Right lobe of liver (tissue), 6 donors: ENCODE data around the gene HARBI1. TPM values are rescaled to one million over a fixed set of nuclear protein-coding genes. Genes with fewer than 3 reads are reported as not detected.

Experiments
- ATAC-seq, 4 donors: fragments of 200-7000 bp; cut with Tn5 transposase; one replicate each; pipeline ENCODE4 v1.9.1; 2020; ENCODE audit warnings: mild to moderate bottlenecking in 4 of 4, moderate library complexity in 4 of 4
- DNase-seq, 3 donors: peaks; one replicate each; pipeline ENCODE4 v3.0.0-alpha.2; 2020
- H3K27ac ChIP-seq, 3 donors: fragments of 200-600 bp; one replicate each; pipeline ENCODE4 v1.8.0; 2022
- H3K27me3 ChIP-seq, 2 donors: fragments of 200-600 bp; one replicate each; pipeline ENCODE4 v1.8.0; 2022
- H3K36me3 ChIP-seq, 4 donors: fragments of 200-600 bp; sonication (generic) in 1 of 4; one replicate each; pipeline versions ENCODE4 v1.5.1 to v1.8.0; 2017 to 2022; ENCODE audit warnings: control low read depth in 1 of 4
- H3K4me1 ChIP-seq, 4 donors: fragments of 200-600 bp; sonication (generic) in 1 of 4; one replicate each; pipeline versions ENCODE4 v1.5.1 to v1.8.0; 2017 to 2022; ENCODE audit warnings: control low read depth in 1 of 4
- H3K4me3 ChIP-seq, 3 donors: fragments of 200-600 bp; one replicate each; pipeline ENCODE4 v1.8.0; 2022
- H3K9me3 ChIP-seq, 4 donors: fragments of 200-600 bp; sonication (generic) in 1 of 4; one replicate each; pipeline versions ENCODE4 v1.5.1 to v1.8.0; 2017 to 2022; ENCODE audit warnings: control low read depth in 1 of 4
- CTCF ChIP-seq, 4 donors: fragments of 200-600 bp in 3 of 4; fragments of 450-650 bp in 1 of 4; IDR thresholded peaks; one replicate each; pipeline versions ENCODE4 v1.5.1 to v1.8.0; 2016 to 2022; ENCODE audit warnings: antibody characterized with exemption in 4 of 4, mild to moderate bottlenecking in 2 of 4
- POLR2A ChIP-seq: fragments of 450-650 bp; IDR thresholded peaks from one replicate; pipeline ENCODE4 v1.6.1; 2017; ENCODE audit warnings: antibody characterized with exemption, mild to moderate bottlenecking
- WGBS: methylation state at CpG from one replicate; pipeline ENCODE4 v1.1.6; 2018; ENCODE audit warnings: low coverage, low lambda C conversion rate; ENCODE audit not compliant: insufficient coverage; ENCODE audit errors: missing lambda C conversion rate; 5-methylcytosine and 5-hydroxymethylcytosine counted together
- intact Hi-C, 2 donors: fragments of 100-400 bp; cut with DNase I; formaldehyde crosslinking; loops; one replicate each; pipeline versions ENCODE4 v1.11.2 to v1.14.1; 2022
- total RNA-seq, 6 experiments: library from RNA; depleted of rRNA in 2 of 6; stranded (reverse); fragments of >200 nt in 2 of 6; fragmentation: NEBNext Ultra II Directional in 3 of 6; extraction: Animal tissue kit (Norgen Biotek cat#: 25700) in 3 of 6; gene quantifications; one replicate each; pipeline versions ENCODE4 v1.1.0 to v1.2.4, GENCODE V29; 2016 to 2023
- donor health status: DM: no; HTN: yes; CAD: no.
- donor health status: DM: no; HTN: no; CAD: no.
- donor health status: DM: no; HTN: no; CAD: no.
- donor health status: DM: no; HTN: yes; CAD: no.
- donor health status: DM: no; HTN: yes; CAD: no.

HARBI1 gene
- total RNA-seq, 6 experiments from 2014 or later, result 2.0 to 3.4 (median 2.9) TPM

GRCh38 chr11:46574656-46575055 is 42.4 kb downstream of the HARBI1 start:
- DNase-seq (no peak), ATAC-seq (no peak)
- Histone ChIP-seq H3K36me3 (no peaks in the 10 kb centered on the region), H3K4me3 (no peak overlapping the region), H3K27me3 (no peaks in the 10 kb centered on the region), H3K4me1 (peaks cover 0 to 5% (median 0%) of the 10 kb centered on the region in 4 donors), H3K27ac (no peak overlapping the region), H3K9me3 (no peaks in the 10 kb centered on the region)
- WGBS, result 26% methylated on average over 1 of the region's 1 CpG
- TF ChIP-seq POLR2A (no peak), CTCF (IDR thresholded peaks at IDR 0.05) (no peak)
- intact Hi-C loops, result no loop called here

- H3K4me1 ChIP-seq, result peaks cover 0 to 5% (median 0%) of the 10 kb centered on the region in 4 donors
- H3K36me3 ChIP-seq, result no peaks in the 10 kb centered on the region
- WGBS, result 66% methylated on average over 2 of the region's 2 CpGs
- no peak overlapping the region for H3K4me3 ChIP-seq
- DNase-seq, result no peak
- intact Hi-C loops, result no loop called here
- no peaks in the 10 kb centered on the region for H3K9me3 ChIP-seq
- ATAC-seq, result no peak
- H3K27me3 ChIP-seq, result no peaks in the 10 kb centered on the region
- H3K27ac ChIP-seq, result no peak overlapping the region
- TF ChIP-seq POLR2A (no peak), CTCF (IDR thresholded peaks at IDR 0.05) (no peak)
Observed at GRCh38 chr11:46570790-46571398, 46.1 kb downstream of the HARBI1 start.

DNA sequence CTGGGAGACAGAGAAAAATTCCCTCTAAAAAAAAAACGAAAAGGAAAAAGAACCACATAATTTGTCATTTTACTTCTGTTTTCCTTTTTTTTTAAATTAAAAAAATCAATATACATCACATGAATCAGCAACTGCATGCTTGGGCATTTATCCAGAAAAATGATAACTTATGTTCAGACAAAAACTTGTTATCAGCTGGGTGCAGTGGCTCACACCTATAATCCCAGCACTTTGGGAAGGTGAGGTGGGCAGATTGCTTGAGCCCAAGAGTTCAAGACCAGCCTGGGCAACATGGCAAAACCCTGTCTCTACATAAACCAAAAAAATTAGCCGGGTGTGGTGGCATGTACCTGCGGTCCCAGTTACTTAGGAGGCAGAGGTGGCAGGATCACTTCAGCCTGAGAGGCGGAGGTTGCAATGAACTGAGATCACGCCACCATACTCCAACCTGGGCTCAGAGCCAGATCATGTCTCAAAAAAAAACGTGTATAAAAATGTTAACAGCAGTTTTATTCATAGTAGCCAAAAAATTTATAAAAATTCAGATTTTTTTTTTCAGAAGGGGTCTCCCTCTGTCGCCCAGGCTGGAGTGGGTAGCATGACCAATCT is 51.7 kb downstream of the HARBI1 start:
- TF ChIP-seq POLR2A, result no peak
- no peak for TF ChIP-seq CTCF (IDR thresholded peaks at IDR 0.05)
- no peaks in the 10 kb centered on the region for H3K9me3 ChIP-seq
- H3K4me3 ChIP-seq, result no peak overlapping the region
- DNase-seq, result no peak
- no peaks in the 10 kb centered on the region for H3K36me3 ChIP-seq
- H3K4me1 ChIP-seq, result peaks cover 0 to 8% (median 4%) of the 10 kb centered on the region in 4 donors
- no peaks in the 10 kb centered on the region for H3K27me3 ChIP-seq
- H3K27ac ChIP-seq, result no peak overlapping the region
- no peak for ATAC-seq
- WGBS, result 86% methylated on average over 7 of the region's 7 CpGs
- intact Hi-C loops, result no loop called here

- 57% methylated on average over 1 of the region's 1 CpG for WGBS
- peaks cover 0 to 14% (median 4%) of the 10 kb centered on the region in 4 donors for H3K4me1 ChIP-seq
- intact Hi-C loops, result no loop called here
- H3K27ac ChIP-seq, result no peak overlapping the region
- H3K27me3 ChIP-seq, result no peaks in the 10 kb centered on the region
- TF ChIP-seq POLR2A, result no peak
- TF ChIP-seq CTCF (IDR thresholded peaks at IDR 0.05), result no peak
- H3K36me3 ChIP-seq, result no peaks in the 10 kb centered on the region
- DNase-seq, result no peak
- ATAC-seq, result no peak
- no peaks in the 10 kb centered on the region for H3K9me3 ChIP-seq
- no peak overlapping the region for H3K4me3 ChIP-seq
Observed at GRCh38 chr11:46564459-46564858, 52.6 kb downstream of the HARBI1 start.
